NCI-H2107 treated with DMSO at 0.1 percent for 48 hours (cell line): ENCODE data around the gene EDIL3.
"Not testable (repeated sequence)": the region's sequence is repeated elsewhere in the genome, so short reads cannot be mapped to it uniquely, and the experiment has no call there.

Experiments
- DNase-seq: peaks from one replicate; lab custom pipeline; 2025; ENCODE audit not compliant: unreplicated experiment; lab: John Stamatoyannopoulos, UW

The EDIL3 gene

DNA sequence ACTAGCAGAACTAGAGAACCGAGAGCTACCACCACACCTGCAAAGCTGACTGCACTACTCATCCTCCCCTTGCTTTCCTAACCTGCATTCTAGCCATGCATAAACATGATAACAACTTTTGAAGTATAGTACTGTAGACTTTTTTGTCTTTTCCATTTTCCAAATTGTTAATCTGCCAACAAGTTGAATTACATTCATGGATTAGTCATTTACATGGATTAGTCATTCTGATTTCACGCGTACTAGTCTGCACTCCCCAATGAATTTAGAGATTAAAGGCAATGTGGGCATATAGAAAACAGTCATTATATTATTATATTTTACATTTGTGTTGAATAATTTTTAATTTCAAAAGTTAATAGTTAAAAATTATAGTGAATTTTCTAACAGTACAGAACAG is 81.4 kb downstream of the EDIL3 start:
- DNase-seq = no peak

DNA sequence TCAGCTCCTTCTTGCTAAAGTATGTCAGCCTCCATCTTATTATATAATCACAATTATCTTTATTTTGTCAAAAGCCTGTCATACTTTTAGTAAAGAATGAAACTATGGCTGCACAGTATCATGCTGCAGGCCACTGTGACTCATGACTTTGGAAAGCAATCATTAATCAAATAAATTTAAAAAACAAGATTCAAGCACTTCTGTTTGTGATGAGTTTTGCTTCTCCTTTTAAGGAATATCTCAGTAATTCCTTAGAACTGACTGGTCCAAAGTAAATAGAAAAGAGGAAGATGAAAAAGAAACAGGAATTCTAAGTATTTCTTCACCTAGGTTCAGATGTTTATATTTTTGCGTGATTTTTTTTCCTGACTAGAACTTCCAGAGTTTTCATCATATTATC is 83.1 kb downstream of the EDIL3 start:
- no peak for DNase-seq

DNA sequence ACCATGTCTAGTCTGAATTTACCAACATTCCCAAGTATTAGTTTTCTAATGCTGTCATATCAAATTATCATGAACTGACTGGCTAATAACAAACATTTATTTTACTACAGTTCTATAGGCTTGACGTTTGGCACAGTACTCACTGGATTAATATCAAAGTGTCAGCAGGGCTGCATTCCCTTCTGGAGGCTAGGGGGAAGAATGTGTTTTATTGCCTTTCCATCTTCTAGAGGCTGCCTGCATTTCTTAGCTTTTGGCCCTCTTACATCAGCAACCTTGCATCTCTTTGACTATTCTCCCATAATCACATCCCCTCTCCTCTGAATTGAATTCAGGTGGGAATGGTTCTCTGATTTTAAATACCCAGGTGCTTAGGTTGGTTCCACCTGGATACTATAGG is 84.7 kb downstream of the EDIL3 start:
- DNase-seq = no peak

DNA sequence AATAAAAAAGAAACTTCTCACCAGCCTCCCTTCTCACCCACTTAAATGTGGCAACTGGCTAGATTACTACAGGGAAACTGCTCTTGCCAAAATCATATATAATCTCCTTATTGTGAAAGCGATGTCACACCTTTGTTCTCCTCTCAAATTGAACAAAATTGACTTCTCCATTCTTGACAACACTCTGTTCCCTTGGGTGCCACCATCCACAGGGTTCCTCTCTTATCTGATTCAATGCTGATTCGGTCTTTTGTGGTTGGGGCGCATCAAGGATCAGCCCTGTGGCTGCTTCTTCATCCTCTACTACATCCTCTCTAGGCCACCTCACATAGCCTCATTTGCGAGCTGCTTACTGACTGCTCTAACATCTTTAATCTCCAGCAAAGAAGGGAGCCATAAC is 86.1 kb downstream of the EDIL3 start:
- no peak for DNase-seq

DNA sequence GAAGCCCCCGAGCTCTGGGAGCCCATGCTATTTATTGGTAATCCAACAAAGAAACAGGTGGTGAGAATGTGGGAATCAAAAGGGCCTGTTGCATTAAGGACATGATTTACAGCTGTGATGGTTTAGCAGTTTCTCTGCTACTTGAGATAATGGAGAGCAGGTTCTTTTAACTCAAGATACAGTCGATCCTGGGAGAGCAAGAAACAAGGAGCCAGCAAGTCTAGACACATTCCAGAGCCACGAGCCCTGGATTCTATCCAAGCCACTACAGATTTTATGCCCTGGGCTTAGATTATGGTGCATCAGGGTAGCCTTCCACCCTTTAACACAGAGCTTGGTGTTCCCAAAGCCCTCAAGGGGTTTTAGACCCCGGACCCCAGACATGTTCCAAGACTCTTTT is 87.0 kb downstream of the EDIL3 start:
- not testable (repeated sequence) for DNase-seq

DNA sequence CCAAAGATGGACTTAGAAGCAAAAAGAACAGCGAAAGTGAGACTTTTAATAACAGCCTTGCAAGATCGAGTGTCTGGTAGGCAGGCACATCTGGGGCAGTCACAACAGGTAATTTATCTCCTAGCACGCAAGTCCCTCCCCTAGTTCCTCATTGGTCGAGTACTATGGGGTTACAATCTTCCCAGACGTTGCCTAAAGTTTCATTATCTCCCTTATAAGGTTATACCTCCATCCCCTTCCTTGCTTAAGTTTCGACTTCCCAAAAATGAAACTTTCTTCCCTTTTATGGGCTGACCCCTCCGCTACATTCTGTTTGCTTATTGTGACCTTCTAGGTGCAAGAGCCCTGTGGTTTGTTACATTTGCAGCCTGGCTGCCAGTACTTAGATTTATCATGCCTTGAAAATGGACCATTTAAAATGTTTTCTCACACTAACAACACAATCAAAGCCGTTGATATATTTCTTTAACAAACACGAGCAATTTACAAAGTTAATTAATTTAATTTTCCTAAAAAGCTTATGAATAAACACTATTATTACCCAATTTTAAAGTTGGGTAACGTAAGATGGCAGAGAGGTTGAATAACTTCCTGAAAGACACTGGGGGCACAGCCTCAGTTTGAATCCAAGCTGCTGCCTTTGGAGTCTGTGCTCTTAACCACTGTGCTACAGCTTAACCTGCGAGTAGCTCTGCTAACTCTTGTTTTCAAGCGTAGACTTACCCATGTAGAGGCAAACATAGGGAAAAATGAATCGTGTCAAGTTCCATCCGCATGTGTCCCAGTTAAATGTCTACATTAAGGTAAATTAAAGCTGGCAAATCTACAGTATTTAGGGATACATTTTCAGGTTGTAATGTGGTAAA is 91.7 kb downstream of the EDIL3 start:
- no peak for DNase-seq

DNA sequence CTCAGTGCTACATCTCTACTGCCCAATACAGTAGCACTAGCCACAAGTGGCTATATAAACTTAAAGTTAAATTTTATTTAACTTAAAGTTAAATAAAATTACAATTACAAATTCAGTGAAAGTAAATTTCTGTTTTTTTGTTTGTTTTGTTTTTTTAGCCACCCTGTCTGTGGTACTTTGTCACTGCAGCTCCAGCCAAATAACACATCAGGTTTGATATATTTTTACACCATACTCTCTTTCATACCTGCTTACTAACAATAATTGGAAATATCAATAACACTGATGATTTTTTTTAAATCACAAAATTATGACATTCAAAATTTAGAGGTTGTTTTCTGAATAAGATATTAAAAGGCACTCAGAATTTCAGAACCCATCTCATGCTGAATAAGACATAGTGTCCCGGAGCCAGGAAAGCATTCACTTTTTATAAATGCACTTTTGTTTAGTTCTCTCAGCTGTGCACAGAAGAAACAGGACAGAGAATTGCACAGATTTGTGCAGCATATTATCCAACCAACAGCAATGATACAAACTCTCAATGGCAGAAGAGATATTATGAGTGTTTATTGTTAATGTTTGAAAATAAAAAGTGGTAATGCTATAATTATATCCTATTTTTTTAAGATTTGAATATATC is 92.6 kb downstream of the EDIL3 start:
- DNase-seq = no peak

DNA sequence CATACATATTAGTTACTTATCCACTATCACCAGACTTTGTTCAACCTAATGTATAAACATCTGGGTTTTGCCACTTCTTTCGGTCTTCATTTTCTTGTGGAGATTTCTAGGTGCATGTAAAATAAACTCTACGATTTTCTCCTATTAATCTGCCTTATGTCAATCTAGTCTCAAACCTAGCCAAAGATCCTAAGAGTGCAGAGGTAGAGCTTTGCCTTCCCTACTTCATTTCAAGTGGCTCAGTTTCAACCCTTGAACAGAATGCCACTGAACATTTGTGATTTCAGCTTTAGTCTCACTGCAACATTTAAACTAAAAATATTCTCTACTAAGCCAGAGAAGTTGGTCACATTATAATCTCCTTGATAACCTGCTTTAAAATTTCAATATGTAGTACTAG is 94.0 kb downstream of the EDIL3 start:
- no peak for DNase-seq

DNA sequence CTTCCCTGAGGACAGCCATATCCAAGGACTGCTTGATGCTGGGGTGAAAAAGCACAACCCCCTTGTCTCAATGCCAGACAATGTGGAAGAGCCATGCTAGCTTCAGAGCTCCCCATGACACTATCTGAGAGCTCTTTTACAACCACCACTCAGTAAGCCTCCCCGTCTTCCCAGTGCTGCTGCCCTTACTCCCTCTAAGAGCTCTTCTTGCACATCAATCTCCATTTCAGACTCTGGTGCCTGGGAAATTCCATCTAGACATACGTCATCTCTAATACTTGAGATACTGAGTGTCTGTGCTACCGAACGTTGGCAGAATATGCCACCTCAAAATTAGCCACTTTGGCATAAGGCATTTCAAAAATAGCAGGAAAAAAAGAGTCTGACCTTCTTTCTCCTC is 94.5 kb downstream of the EDIL3 start:
- DNase-seq = no peak

DNA sequence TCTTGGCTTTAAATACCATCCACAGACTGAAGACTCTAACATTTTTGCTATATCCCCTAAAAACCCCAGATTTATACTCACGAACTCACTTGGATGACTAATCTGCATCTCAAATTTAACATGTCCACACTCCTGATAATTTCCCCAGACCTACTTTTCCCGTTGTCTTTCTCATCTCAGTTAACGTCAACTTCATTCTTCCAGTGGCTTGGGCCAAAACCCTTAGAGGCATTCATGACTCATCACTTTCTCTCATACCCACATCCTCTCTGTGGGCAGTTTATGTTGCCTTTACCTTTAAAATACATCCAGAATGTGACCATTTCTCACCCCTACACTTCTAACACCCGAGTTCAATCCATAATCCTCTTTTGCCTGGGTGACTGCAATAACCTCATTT is 96.7 kb downstream of the EDIL3 start:
- DNase-seq = no peak

DNA sequence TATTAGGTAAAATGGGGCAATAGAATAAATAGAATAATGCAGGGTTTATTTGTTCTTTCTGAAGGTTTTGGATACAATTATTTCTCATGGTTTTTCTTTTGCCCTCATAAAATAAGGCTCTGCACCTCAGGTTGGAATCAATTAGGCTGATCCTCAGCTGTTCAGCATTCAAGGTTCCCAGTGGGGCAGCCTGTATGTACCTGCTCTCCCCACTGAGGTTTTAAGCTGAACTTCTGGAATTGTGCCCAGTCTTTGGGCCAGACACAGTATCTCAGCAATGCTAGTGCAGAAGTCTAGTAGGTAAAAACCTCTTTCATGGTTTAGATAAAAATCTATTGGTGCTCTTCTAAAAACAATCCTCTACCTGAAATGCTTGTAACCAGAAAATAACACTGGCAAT is 98.0 kb downstream of the EDIL3 start:
- DNase-seq = no peak

DNA sequence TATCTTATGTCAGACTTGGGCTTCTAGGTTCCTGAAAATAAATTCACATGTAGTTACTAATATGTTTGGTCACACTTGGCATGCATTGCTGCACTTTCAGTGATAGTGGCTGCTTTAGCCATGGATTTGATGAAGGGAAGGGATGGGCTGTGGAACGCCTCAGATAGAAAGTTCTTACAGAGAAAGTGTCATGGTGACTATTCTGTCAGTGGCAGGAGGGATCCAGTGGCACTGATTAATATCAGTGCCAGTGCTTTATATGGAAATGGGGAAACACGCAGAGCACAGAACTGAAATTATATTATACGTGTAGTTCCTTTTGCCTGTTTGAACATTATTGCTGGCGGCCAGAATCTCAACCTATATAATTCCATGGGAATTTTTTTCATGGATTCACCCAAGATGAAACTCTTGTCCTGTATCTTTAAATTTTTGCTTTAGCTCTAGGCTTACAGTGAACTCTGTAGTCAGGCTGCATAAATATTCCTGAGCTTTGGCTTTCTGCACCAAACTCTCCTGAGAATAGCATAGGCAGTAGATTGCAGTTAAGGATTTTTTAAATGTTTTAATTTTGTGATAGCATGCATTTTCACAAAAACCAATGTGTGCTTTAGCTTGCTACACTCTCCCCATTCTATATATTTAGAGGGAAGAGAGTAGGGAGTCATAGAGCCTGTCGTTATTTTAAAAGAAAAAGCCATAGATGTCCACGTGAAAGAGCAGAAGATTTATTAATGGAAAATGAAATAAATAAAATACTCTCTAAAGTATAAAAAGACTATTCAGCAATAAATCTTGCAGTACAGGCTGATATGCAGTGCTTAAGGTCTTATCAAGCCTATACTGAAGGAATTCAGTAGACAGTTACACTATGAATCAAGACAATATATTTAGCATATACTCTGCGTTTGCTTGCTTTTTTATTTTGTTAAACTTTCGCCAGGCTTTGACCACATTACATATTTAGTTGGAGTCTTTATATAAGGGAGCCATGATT is 98.7 kb downstream of the EDIL3 start:
- no peak for DNase-seq

DNA sequence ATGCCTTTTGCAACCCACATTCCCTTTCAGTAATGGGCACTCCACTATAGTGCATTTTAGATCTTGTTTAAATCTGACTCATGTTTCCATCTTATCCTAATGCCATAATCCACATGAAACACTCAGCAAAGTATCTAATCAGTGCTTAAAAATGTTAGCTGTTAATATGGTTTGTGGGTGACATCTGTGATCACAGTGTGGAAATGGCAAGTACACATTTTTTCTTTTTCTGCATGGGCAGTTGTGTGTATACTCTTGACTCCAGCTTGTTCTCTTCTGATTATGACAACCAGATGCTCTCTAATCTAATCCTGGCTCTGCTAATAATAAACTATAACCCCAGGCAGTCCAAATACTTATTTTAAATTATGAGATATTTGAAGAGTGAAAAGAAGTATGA is 103.3 kb downstream of the EDIL3 start:
- no peak for DNase-seq

DNA sequence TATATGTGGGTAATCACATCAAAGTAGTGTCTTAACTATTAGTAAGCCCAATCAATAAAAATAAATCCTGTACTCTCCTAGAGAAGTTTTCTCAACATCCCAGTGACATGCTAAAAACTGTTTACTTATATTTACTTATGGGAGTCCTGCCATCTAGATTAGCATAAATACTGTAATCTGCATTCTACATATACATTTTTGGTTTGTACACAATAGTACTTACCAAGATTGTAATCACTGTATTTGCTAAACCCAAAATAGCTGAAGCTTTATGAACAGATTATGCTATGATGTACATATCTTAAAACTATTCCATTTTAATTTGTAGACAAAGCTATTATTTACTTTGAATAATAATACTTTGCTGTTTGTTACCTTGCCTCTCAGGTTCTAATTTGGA is 105.4 kb downstream of the EDIL3 start:
- no peak for DNase-seq

DNA sequence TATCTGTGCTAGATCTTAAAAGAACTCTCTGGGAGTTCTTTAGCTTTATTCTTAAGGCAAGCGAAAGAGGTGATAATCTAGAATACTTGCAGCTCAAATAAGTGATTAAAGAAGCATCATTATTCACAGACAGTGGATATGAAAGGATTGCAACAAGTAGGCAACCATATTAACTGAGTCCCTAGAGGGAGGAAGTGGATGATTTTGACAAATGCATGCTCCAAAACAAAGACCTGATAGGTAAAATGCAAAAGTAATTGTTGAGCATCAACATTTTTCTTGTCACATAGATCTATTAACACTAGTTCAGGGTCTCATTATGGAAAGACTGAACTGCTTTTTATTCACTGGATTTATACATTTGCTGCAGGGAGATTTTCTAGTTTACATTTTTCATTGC is 109.1 kb downstream of the EDIL3 start:
- no peak for DNase-seq

DNA sequence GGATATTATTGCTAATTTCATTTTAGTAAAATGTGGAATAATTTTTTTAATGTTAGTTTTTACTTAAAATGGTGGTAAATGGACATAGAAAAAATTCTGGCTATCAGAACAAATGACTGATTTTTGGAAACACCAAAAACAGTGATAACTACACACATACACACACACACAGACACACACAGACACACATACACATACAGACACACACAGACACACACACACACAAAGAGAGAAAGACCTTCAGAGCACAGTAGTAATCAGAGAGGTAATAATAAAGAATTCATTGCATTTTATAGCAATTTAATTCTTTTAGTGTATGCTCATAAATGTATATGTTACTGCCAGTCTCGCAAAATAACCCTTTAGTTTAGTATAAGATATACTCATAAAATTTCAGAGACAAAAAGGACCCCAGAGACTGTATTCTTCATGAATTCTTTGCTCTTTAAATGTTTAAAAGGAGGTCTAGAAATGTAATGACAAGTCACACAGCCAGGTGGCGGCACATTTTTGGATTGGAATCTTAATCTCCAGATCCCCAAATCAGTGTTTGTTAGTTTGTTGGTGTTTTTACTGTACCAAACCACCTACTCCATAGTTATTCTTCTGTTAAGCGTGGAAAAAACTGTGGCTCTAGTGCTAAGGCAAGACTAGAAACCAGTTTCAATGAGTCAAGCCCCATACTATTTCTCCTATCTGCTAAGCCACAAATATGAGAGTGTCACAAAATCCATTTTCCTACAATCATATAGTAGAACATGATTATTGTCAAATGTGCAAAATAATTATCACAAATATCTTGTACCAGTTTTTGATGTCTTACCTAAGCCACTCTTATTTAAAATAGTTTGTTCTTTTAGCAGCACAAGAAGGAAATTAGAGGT is 109.9 kb downstream of the EDIL3 start:
- no peak for DNase-seq

DNA sequence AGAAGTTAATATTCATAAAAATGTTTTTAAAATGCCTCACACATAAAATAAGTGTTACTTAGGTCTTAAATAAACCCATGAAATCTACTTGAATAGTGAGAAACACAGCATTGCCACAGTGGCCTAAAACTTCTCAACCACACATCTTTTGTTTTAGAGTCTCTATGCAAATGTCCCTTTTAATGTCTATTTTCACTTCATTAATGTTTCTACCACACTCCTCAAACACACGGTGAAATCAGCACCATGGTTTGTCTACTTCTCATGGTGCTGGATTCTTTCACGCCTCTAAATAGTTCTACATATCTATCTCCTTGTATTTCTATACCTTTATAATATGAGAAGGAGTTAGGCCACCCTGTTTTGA is 111.2 kb downstream of the EDIL3 start:
- DNase-seq = no peak

DNA sequence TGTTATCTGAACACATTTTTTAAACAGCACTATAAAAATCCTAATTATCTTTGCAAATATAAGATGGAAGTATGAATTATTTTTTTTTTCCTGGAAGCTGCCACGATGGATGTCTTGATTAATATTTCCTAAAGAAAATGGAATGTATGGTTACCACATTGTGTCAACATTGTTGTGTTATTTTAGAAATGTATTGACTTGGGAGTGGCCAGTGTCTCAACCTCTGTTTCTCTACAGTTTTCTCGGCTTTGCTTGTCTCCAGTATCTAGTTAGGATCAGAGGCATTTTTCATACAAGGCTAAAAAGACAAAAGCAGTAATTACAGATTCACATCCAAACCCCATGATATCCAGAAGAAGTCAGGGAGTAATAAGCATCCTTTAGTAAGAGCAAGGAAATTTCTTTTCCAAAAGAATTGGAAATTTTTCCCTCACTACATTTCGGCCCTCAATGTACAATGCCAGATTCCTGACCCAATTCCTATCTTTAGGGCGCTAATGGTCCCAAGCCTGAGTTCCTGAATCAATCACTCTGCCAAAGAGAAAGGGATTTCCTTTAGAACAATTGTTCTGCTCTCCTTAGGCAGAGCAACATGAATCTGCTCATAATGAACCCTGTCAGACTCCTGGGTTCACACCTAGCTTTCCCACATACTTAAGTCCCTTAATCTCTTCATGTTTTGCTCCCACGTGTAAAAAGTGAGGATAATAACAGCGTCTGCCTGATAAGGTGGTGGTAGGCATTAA is 111.7 kb downstream of the EDIL3 start:
- DNase-seq = no peak

DNA sequence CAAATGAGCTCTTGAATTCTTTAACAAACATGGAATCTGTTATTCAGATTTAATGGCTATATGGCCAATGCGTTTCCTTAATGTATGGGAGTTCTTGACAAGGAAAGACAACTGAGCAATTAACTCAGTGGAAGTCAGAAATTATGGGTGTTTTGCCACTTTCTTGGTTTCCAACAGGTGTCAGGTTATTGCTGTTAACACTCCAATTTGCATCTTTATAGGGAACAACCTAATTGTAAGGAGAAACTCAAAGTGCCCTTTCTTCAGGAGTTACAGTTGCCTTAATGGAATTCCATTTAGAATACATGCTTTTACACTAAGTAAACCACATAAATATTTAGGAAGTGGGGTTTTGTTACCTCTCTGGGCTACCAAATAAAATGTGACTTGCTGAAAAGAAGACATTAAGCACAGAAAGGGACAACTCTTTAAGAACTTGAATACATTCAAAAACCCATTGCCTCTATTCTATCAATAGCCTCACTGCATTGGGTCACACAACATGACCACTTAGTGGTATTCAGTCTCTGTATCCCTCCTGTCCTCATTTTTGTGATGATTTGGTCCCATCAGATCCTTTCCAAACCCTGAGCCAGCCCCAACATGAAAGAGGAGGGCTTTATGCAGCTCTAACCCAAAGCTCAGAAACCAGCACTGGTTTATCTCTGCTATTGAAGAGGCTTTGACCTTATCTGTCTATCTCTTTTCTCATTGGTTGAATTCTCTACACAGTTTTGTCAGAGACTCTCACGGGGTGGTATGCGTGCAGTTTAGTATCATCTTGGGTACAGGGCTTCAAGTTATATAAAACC is 118.7 kb downstream of the EDIL3 start:
- DNase-seq = no peak
